Measurements from ENCODE around the gene GIGYF2. TPM values are rescaled to one million over a fixed set of nuclear protein-coding genes. Genes with fewer than 3 reads are reported as not detected.

GIGYF2 gene
- total RNA-seq, 6 donors from 2014 or later = 54.7 to 127 (median 70.8) TPM

DNA sequence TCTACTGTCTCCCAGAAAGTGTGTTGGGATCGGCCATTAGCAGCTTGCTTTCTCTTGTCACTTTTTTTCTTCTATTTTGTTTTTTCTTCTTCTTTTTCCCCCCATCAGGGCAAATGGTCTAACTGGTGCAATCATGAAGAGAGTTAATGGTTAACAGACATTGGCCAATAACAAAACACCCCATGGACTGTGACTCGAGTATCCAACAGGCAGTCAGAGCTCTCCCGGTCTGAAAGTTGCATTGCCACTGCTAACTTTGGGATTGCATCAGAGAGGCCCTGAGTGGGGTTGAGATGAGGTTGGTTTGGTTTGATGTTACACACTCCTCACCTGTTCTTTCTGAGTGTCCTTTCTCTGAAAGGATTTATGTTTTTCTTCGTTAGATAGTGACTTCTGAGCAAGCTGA lies 160.0 kb downstream of the GIGYF2 start:
- ATAC-seq (ENCODE audit: low FRiP score in 2 of 2) (no peak), DNase-seq (peak in 1 of 2 donors; percentile 53)
- TF ChIP-seq POLR2AphosphoS5 (IDR thresholded peaks at IDR 0.05) (no peak), POLR2A (IDR thresholded peaks at IDR 0.05) (no peak), EP300 (IDR thresholded peaks at IDR 0.05) (no peak)
- TF ChIP-seq, protein P1, sequence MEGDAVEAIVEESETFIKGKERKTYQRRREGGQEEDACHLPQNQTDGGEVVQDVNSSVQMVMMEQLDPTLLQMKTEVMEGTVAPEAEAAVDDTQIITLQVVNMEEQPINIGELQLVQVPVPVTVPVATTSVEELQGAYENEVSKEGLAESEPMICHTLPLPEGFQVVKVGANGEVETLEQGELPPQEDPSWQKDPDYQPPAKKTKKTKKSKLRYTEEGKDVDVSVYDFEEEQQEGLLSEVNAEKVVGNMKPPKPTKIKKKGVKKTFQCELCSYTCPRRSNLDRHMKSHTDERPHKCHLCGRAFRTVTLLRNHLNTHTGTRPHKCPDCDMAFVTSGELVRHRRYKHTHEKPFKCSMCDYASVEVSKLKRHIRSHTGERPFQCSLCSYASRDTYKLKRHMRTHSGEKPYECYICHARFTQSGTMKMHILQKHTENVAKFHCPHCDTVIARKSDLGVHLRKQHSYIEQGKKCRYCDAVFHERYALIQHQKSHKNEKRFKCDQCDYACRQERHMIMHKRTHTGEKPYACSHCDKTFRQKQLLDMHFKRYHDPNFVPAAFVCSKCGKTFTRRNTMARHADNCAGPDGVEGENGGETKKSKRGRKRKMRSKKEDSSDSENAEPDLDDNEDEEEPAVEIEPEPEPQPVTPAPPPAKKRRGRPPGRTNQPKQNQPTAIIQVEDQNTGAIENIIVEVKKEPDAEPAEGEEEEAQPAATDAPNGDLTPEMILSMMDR (IDR thresholded peaks at IDR 0.05) = no peak
- H3K4me3 ChIP-seq = no peak overlapping the region
- H3K36me3 ChIP-seq = peaks cover 31 to 72% (median 34%) of the 10 kb centered on the region in 4 donors
- 59 to 74% methylated on average over 4 of the region's 4 CpGs for WGBS, 2 donors
- H3K27ac ChIP-seq = no peak overlapping the region
- H3K4me1 ChIP-seq = peaks cover 0 to 9% (median 2%) of the 10 kb centered on the region in 4 donors
- H3K9me3 ChIP-seq = no peaks in the 10 kb centered on the region
- no peaks in the 10 kb centered on the region for H3K27me3 ChIP-seq

DNA sequence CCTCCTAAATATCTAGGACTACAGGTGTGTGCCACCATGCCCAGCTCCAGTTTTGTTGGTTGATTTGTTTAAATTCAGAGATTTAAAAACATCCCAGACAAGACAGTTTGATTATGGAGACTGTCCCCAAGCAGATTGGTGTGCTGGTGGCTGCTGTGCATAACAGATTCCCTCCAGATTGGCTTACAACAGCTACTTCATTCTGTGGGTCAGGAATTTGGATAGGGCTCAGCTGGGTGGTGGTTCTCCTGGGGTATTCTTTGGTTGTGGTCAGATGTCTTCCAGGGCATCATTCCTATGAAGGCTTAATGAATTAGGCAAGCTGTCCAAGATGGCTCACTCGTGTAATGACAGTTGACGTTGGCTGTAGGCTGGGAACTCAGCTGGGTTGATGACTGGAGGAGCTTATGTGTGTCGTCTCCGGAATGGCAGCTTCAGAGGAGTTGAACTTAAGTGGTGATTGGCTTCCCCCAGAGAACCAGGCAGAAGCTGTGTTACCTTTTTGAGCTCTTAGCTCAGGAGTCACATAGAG lies 162.3 kb downstream of the GIGYF2 start:
- H3K27me3 ChIP-seq = no peaks in the 10 kb centered on the region
- whole genome bisulfite sequencing, 2 donors = 92 to 94% methylated on average over 4 of the region's 4 CpGs
- no peak overlapping the region for H3K27ac ChIP-seq
- no peak overlapping the region for H3K4me3 ChIP-seq
- DNase-seq (no peak), ATAC-seq (ENCODE audit: low FRiP score in 2 of 2) (no peak)
- H3K9me3 ChIP-seq = no peaks in the 10 kb centered on the region
- H3K4me1 ChIP-seq = no peaks in the 10 kb centered on the region
- TF ChIP-seq, protein P1 (IDR thresholded peaks at IDR 0.05) = no peak
- TF ChIP-seq POLR2A (IDR thresholded peaks at IDR 0.05) = no peak
- peaks cover 29 to 51% (median 32%) of the 10 kb centered on the region in 4 donors for H3K36me3 ChIP-seq

DNA sequence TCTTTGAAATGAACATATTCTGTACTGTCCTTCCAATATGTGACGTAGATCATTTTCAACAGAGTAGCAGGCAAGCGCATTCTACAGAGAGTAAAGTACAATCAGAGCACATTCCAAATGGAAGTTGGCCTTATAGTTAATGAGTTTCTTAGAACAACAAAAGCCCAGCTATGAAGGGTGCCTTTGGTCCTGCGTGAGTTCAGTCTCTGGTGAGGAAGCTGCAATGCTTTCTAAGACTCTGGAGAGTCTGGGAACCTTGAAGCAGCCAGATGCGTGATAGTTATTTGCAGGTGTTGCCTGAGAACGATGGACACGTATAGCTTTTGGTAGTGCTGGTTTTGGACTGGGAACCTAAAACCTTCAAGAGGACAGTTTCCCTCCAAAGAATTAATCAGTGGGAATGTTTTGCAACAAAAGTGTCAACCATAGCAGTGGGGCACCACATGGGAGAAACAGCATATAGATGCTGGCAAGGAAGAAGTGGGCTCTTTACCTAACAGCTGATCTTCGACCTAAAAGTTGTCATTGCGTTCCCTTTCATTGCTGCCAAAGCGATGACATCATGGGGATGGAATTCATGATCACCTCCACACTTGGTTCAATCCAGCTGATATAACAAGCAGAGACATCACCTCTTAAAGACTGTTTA lies 163.6 kb downstream of the GIGYF2 start:
- Histone ChIP-seq H3K9me3 (no peaks in the 10 kb centered on the region), H3K27ac (no peak overlapping the region), H3K27me3 (no peaks in the 10 kb centered on the region), H3K4me1 (no peaks in the 10 kb centered on the region), H3K36me3 (peaks cover 24 to 45% (median 31%) of the 10 kb centered on the region in 4 donors), H3K4me3 (no peak overlapping the region)
- DNase-seq (no peak), ATAC-seq (ENCODE audit: low FRiP score in 2 of 2) (no peak)
- TF ChIP-seq POLR2AphosphoS5 (IDR thresholded peaks at IDR 0.05) (no peak), POLR2A (IDR thresholded peaks at IDR 0.05) (no peak)
- TF ChIP-seq, protein P1 (IDR thresholded peaks at IDR 0.05) = no peak
- 95 to 97% methylated on average over 9 of the region's 9 CpGs for WGBS, 2 donors

DNA sequence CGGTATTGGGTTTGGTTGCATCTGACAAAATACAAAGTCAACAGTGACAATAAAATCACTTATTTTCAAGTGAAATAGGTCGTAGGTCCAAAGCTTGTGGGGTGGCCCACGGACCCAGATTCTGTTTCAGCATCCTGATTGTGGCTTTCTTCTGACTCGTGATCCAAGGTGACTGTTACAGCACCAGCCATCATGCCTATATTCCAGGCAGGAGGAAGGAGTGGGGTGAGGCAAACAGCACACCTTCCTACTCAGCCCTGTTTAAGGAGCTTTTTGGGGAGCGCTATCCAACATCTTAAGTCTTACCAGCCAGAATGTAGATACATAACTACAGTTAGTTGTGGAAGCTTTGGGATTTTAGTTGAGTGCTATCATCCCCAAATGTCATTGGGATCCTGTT lies 164.2 kb downstream of the GIGYF2 start:
- WGBS, 2 donors = 91 to 97% methylated on average over 5 of the region's 5 CpGs
- no peak overlapping the region for H3K27ac ChIP-seq

More for the DNA sequence above, 164.2 kb downstream of the GIGYF2 start:
- Histone ChIP-seq H3K4me3 (no peak overlapping the region), H3K36me3 (peaks cover 18 to 38% (median 25%) of the 10 kb centered on the region in 4 donors), H3K27me3 (no peaks in the 10 kb centered on the region), H3K9me3 (no peaks in the 10 kb centered on the region), H3K4me1 (no peaks in the 10 kb centered on the region)
- TF ChIP-seq EP300 (IDR thresholded peaks at IDR 0.05) (no peak), POLR2AphosphoS5 (IDR thresholded peaks at IDR 0.05) (no peak), POLR2A (IDR thresholded peaks at IDR 0.05) (no peak)
- TF ChIP-seq, protein P1 (IDR thresholded peaks at IDR 0.05) = no peak
- ATAC-seq (ENCODE audit: low FRiP score in 2 of 2) (no peak), DNase-seq (no peak)
